DMS79 (cell line): ENCODE measurements around the gene MAPK8.
"Not testable (repeated sequence)": the region's sequence is repeated elsewhere in the genome, so short reads cannot be mapped to it uniquely, and the experiment has no call there.

Source experiments
- DNase-seq: peaks from one replicate; lab custom pipeline; 2025; lab: John Stamatoyannopoulos, UW

Gene MAPK8

GRCh38 chr10:48306265-48306869, at the start of gene MAPK8:
MAPK8 (plus strand) TSS chr10:48306677; CDS start chr10:48401661, 94,984 bp downstream.
- DNase-seq: peak; percentile 43

DNA sequence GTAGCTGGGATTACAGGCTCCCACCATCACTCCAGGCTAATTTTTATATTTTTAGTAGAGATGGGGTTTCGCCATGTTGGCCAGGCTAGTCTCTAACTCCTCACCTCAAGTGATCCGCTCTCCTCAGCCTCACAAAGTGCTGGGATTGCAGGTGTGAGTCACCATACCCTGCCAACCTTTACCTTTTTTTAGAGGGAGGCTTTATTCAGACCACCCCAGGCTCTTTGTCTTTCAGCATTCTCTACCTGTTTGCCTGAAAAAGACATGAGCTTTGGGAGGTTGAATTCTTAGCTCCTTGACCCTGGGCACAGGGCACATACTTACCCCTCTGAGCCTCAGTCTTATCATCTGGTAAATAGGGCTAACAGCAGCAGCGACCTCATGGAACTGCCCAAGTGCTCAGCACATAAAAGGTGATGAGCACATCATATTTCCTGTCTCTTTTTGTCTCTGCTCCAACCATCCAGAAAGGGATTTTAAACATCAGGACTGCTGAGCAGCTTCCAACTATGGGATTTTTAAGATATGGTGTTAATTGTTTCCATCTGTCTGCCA, 49.0 kb upstream of the MAPK8 start:
- DNase-seq: no peak

GRCh38 chr10:48258105-48258504, 48.4 kb upstream of the MAPK8 start:
- no peak for DNase-seq

- DNase-seq: no peak
These were observed 39.9 kb upstream of the MAPK8 start for GRCh38 chr10:48266528-48266927.

- no peak for DNase-seq
These were observed 35.3 kb upstream of the MAPK8 start for GRCh38 chr10:48271047-48271730.

- no peak for DNase-seq
These were observed 33.8 kb upstream of the MAPK8 start for GRCh38 chr10:48272682-48273081.

- DNase-seq: no peak
These were observed 32.7 kb upstream of the MAPK8 start for GRCh38 chr10:48273741-48274140.

GRCh38 chr10:48274636-48275035, 31.8 kb upstream of the MAPK8 start, which contains the start of gene FRMPD2:
FRMPD2 (minus strand) TSS chr10:48274696; CDS start chr10:48274567, 129 bp downstream.
- DNase-seq: peak; percentile 43

DNA sequence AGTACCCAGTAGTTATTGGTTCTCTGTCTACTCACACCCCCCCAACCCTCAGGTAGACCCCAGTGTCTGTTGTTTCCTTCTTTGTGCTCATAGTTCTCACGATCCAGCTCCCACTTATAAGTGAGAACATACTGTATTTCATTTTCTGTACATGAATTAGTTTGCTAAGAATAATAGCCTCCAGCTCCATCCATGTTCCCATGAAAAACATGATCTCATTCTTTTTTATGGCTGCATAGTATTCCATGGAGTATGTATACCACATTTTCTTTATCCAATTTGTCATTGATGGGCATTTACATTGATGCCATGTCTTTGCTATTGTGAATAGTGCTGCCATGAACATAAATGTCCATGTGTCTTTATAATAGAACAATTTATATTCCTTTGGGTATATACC, 29.4 kb upstream of the MAPK8 start:
- no peak for DNase-seq

GRCh38 chr10:48279081-48279751, 27.3 kb upstream of the MAPK8 start:
- no peak for DNase-seq

DNA sequence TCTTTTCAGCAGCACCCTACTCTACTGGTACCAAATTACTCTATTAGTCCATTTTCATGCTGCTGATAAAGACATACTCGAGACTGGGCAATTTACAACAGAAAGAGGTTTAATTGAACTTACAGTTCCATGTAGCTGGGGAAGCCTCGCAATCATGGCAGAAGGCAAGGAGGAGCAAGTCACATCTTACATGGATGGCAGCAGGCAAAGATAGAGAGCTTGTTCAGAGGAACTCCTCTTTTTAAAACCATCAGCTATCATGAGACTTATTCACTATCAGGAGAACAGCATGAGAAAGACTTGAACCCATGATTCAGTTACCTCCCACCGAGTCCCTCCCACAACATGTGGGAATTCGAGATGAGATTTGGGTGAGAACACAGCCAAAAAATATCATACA, 24.8 kb upstream of the MAPK8 start:
- not testable (repeated sequence) for DNase-seq

GRCh38 chr10:48282829-48283228, 23.6 kb upstream of the MAPK8 start:
- DNase-seq: no peak

DNA sequence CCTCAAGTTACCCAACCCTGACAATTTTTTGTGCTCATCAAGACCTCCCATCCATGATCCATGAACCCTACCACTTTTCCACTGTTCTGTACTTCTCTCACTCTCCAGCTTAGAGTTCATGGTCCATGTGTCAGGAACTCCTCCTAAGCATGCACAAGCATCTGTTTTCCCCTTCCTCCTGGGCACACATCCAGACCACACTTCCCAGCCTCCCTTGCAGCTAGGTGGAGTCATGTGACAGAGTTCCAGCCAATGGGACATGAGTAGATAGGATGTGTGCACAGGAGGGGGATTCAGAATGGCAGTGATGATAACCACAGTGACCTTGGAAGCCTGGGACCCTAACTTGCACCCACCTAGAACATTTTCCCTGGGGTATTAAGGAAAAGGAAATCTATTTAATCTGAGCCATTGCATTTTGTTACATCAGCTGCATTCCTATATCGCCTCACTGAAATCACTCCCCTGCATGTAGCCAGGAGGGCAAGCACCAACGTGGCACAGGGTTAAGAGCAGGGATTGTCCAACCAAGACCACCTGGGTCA, 22.4 kb upstream of the MAPK8 start:
- DNase-seq: no peak

GRCh38 chr10:48284811-48285210, 21.7 kb upstream of the MAPK8 start:
- no peak for DNase-seq

DNA sequence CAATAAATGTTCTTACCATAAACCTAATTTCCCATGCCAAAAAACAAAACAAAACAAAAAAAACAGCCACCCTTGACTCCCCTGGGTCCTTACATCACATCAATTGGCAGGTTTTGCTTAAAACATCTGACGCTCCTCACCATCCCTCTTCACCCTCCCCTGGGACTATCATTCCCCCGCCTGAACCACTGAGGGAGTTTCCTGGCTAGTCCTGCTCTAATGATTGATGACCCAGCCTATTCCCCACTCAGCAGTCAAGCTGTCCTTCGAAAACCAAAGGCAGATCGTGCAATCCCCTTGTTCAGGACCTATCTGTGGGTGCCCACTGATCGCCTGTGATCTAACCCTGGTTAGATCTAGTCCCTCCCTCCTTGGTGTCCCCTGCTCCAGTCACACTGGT, 20.8 kb upstream of the MAPK8 start:
- DNase-seq: no peak

- no peak for DNase-seq
These were observed 20.1 kb upstream of the MAPK8 start for GRCh38 chr10:48286356-48286755.

DNA sequence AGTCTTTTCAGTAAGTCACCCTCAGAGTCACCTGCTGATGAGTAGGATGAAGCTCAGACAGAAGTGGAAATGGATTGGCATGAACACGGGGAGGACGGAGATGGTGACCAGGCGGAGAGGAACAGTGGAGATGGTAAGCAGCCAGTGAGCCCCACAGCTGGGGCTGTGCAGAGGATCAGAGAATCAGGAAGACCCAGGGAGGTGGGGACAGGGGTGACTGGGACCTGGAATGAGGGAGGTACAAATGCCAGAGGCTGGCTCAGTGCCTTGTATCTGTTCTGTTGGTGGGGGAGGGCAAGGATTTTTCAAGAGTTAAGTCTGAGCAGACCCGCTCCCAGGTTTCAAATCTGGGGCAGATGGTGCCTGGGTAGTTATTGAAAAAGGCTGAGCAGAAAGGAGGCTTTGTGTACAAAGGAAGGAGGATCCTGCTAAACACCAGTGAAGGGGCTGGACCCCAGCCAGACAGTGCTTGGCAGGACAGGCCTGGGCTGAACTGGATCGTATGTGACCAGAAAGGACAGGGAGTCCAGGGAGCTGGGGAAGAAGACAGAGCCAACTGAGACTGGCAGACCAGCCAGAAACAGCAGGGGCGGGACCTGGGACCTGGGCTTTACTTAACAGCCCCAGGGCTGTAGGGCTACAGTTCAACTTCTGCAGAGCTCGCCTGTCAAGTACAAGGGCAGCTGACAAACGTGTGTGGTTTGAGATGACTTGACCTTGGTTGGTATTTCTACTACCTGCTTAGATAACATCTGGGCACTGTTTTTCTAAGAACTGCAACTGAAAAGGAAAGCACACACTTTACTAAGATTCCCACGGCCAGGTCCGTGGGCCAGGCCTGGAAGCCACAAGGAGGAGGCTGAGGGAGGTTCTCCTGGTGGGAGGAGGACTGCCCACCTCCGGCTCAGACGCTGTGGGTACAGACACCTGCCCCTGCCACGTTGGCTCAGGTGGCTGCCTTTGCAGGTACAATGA, 18.8 kb upstream of the MAPK8 start:
- peak; percentile 31 for DNase-seq

DNA sequence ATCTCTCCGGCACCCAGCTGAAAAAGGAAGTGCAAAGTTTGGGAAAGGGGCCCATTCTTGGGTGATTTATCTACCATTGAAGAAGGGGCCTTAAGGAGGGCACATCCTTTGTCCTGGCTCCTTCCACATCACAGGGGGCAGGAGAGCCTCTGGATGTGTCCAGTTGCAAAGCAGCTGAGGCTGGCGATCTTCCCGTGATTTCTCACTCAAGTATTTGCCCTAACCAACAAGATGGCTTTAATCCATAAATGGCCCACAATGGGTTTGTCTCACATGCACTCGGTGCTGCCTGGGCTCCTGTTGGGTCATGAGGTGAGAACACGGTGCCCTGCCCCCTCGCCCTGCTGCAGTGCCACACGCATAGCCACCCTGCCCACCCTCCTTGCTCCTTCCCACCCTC, 17.8 kb upstream of the MAPK8 start:
- no peak for DNase-seq

- no peak for DNase-seq
These were observed 16.8 kb upstream of the MAPK8 start for GRCh38 chr10:48289501-48290238.

- no peak for DNase-seq
These were observed 16.2 kb upstream of the MAPK8 start for GRCh38 chr10:48290286-48290685.

GRCh38 chr10:48291190-48291589, 15.3 kb upstream of the MAPK8 start:
- DNase-seq: no peak
